Activated B cell treated with CpG ODN at 0.5 μM for 24 hours (primary cell): ENCODE data around the gene CTDSP1. TPM values are rescaled to one million over a fixed set of nuclear protein-coding genes. Genes with fewer than 3 reads are reported as not detected.

ENCODE experiments used
- ATAC-seq: fragments of 200-7000 bp; cut with Tn5 transposase; one replicate; pipeline ENCODE4 v1.10.0; 2021; ENCODE audit warnings: low read depth, mild to moderate bottlenecking, moderate library complexity
- CTCF ChIA-PET: fragments of 350-600 bp; sonication (Branson Sonifier 250); formaldehyde crosslinking; loops from one replicate; lab custom pipeline; 2021; ENCODE audit warnings: antibody characterized with exemption; lab: Charles Lee
- POLR2A ChIA-PET: fragments of 350-600 bp; sonication (Branson Sonifier 250); formaldehyde crosslinking; loops from one replicate; lab custom pipeline; 2021; ENCODE audit warnings: antibody characterized with exemption; lab: Charles Lee
- DNase-seq: peaks from one replicate; pipeline ENCODE4 v3.0.0; 2022
- H3K27ac Mint-ChIP-seq: one replicate; pipeline ENCODE4 v1.8.0; 2020; ENCODE audit warnings: mixed read lengths
- H3K27me3 Mint-ChIP-seq: one replicate; pipeline ENCODE4 v1.8.0; 2021; ENCODE audit warnings: mixed read lengths
- H3K36me3 Mint-ChIP-seq: one replicate; pipeline ENCODE4 v1.8.0; 2021; ENCODE audit warnings: low read depth, mixed read lengths
- H3K4me1 Mint-ChIP-seq: one replicate; pipeline ENCODE4 v1.8.0; 2021; ENCODE audit warnings: mixed read lengths
- H3K4me3 Mint-ChIP-seq: one replicate; pipeline ENCODE4 v1.8.0; 2020; ENCODE audit warnings: mild to moderate bottlenecking, mixed read lengths
- H3K9me3 Mint-ChIP-seq: one replicate; pipeline ENCODE4 v1.8.0; 2020; ENCODE audit warnings: mixed read lengths
- CTCF ChIP-seq: fragments of 200-600 bp; IDR thresholded peaks from one replicate; pipeline ENCODE4 v1.8.0; 2022; ENCODE audit warnings: antibody characterized with exemption, mild to moderate bottlenecking
- intact Hi-C: fragments of 100-400 bp; cut with micrococcal nuclease; formaldehyde crosslinking; loops from one replicate; pipeline ENCODE4 v1.15.1; 2024
- total RNA-seq: library from RNA; stranded (reverse); gene quantifications from 2 replicates; pipeline ENCODE4 v1.2.3, GENCODE V29; 2022

The CTDSP1 gene
- total RNA-seq, 1 donor from 2014 or later: 118 TPM

GRCh38 chr2:218367415-218368149 lies 32.1 kb upstream of the CTDSP1 start:
- no peak for TF ChIP-seq CTCF
- Mint-ChIP-seq H3K36me3 (no peaks in the 10 kb centered on the region), H3K9me3 (no peaks in the 10 kb centered on the region), H3K27ac (peak overlapping the region; percentile 84), H3K4me1 (peaks cover 36% of the 10 kb centered on the region), H3K4me3 (peak overlapping the region; percentile 85), H3K27me3 (no peaks in the 10 kb centered on the region)
- peak; percentile 86 for ATAC-seq
- POLR2A ChIA-PET: interaction anchor here (0.5 to 2.1 kb wide), 10 partner anchors 10 to 922 kb away, joined by 3 to 7 read pairs (median 4); partner anchors contain the start of genes AAMP, PNKD and SLC11A1
- CTCF ChIA-PET: interaction anchor here (1.0 kb wide), 1 partner anchor 93 kb away, joined by 3 read pairs; no protein-coding TSS in a partner anchor
- peak; percentile 74 for DNase-seq
- intact Hi-C loops: loop anchor here (1.0 to 5.0 kb wide), 4 partner anchors 29 to 75 kb away; partner anchors contain the start of gene TMBIM1

GRCh38 chr2:218368150-218368528 lies 31.5 kb upstream of the CTDSP1 start:
- ATAC-seq: no peak
- Mint-ChIP-seq H3K36me3 (no peaks in the 10 kb centered on the region), H3K27me3 (no peaks in the 10 kb centered on the region), H3K4me1 (peaks cover 33% of the 10 kb centered on the region), H3K27ac (peak overlapping the region; percentile 84), H3K4me3 (peak overlapping the region; percentile 85), H3K9me3 (no peaks in the 10 kb centered on the region)
- intact Hi-C loops: loop anchor here (2.0 to 5.0 kb wide), 2 partner anchors 33 to 46 kb away; no protein-coding TSS in a partner anchor
- no peak for DNase-seq
- ChIA-PET POLR2A (interaction anchor here (0.5 to 2.1 kb wide), 4 partner anchors 25 to 921 kb away, joined by 3 to 7 read pairs (median 4); partner anchors contain the start of gene CTDSP1), CTCF (interaction anchor here (1.0 to 1.2 kb wide), 2 partner anchors 29 to 93 kb away, joined by 3 to 4 read pairs; no protein-coding TSS in a partner anchor)
- no peak for TF ChIP-seq CTCF

- H3K9me3 Mint-ChIP-seq: no peaks in the 10 kb centered on the region
- ChIA-PET POLR2A (interaction anchor here (0.7 to 2.1 kb wide), 5 partner anchors 12 to 807 kb away, joined by 3 to 7 read pairs (median 3); partner anchors contain the start of genes CATIP and CTDSP1), CTCF (interaction anchor here (1.2 kb wide), 1 partner anchor 28 kb away, joined by 4 read pairs; no protein-coding TSS in a partner anchor)
- no peak for TF ChIP-seq CTCF
- peak overlapping the region; percentile 84 for H3K27ac Mint-ChIP-seq
- DNase-seq: no peak
- peaks cover 33% of the 10 kb centered on the region for H3K4me1 Mint-ChIP-seq
- intact Hi-C loops: loop anchor here (2.0 to 5.0 kb wide), 2 partner anchors 34 to 46 kb away; no protein-coding TSS in a partner anchor
- no peaks in the 10 kb centered on the region for H3K27me3 Mint-ChIP-seq
- peak overlapping the region; percentile 85 for H3K4me3 Mint-ChIP-seq
- ATAC-seq: no peak
- H3K36me3 Mint-ChIP-seq: no peaks in the 10 kb centered on the region
Measured at GRCh38 chr2:218368621-218369153, 31.0 kb upstream of the CTDSP1 start.

- peak overlapping the region; percentile 28 for H3K4me3 Mint-ChIP-seq
- no peak overlapping the region for H3K27ac Mint-ChIP-seq
- DNase-seq (no peak), ATAC-seq (no peak)
- TF ChIP-seq CTCF: no peak
- H3K4me1 Mint-ChIP-seq: peaks cover 33% of the 10 kb centered on the region
- ChIA-PET CTCF (interaction anchor here (1.2 kb wide), 1 partner anchor 27 kb away, joined by 4 read pairs; no protein-coding TSS in a partner anchor), POLR2A (interaction anchor here (0.7 to 1.5 kb wide), 5 partner anchors 13 to 79 kb away, joined by 3 read pairs; partner anchors contain the start of genes CATIP and CTDSP1)
- no peaks in the 10 kb centered on the region for H3K27me3 Mint-ChIP-seq
- H3K36me3 Mint-ChIP-seq: no peaks in the 10 kb centered on the region
- H3K9me3 Mint-ChIP-seq: no peaks in the 10 kb centered on the region
- intact Hi-C loops: loop anchor here (2.0 to 5.0 kb wide), 2 partner anchors 35 to 47 kb away; no protein-coding TSS in a partner anchor
Measured at GRCh38 chr2:218369330-218369729, 30.3 kb upstream of the CTDSP1 start.
